ENCODE data around the gene MAP3K20. TPM values are rescaled to one million over a fixed set of nuclear protein-coding genes. Genes with fewer than 3 reads are reported as not detected.
"Not testable (repeated sequence)": the region's sequence is repeated elsewhere in the genome, so short reads cannot be mapped to it uniquely, and the experiment has no call there.

Gene MAP3K20
- total RNA-seq, 1 experiment from 2014 or later = 15.2 TPM

GRCh38 chr2:173091910-173092309 lies 16.3 kb downstream of the MAP3K20 start:
- CTCF ChIA-PET = interaction anchor here (0.7 to 2.7 kb wide), 27 partner anchors 8 to 1277 kb away, joined by 3 to 26 read pairs (median 5); no protein-coding TSS in a partner anchor
- POLR2A ChIA-PET = no interaction called here
- H3K36me3 Mint-ChIP-seq = no peaks in the 10 kb centered on the region

DNA sequence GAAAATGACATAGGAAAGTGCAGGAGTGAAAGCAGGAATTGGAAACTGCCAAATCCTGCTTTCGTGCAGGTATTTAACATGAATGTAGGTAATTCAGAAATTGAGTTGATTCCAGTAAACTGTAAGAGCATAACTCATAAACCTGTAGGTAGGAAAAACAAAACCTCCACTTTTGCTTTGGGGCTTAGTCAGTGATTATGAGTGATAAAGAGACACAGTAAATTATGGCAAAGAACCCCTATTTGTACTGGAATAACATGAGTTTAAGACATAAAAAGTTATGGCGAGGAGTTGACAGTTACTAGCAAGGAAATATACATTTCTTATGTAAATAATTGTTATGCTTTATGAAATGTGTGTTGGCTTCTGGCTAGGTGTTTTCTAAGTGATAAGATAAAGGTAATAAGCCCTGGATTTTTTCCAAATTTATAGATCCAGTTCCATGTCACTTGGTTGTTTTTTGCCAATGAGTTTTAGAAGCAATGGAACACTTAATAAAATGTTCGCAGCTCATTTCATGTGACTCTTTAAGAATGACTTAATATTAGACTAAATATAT lies 17.3 kb downstream of the MAP3K20 start:
- Mint-ChIP-seq H3K27me3 (ENCODE audit: low read depth) (no peaks in the 10 kb centered on the region), H3K36me3 (no peaks in the 10 kb centered on the region), H3K4me1 (peaks cover 20% of the 10 kb centered on the region), H3K9me3 (no peaks in the 10 kb centered on the region), H3K27ac (no peak overlapping the region), H3K4me3 (no peak overlapping the region)
- ChIA-PET POLR2A (no interaction called here), CTCF (interaction anchor here (2.7 kb wide), 1 partner anchor 117 kb away, joined by 26 read pairs; no protein-coding TSS in a partner anchor)
- ATAC-seq (no peak), DNase-seq (ENCODE audit: low spot score) (no peak)
- TF ChIP-seq SP1 (CRISPR knock-in tag; conservative IDR thresholded peaks at IDR 0.05) = no peak

More at GRCh38 chr2:173091910-173092309, 16.3 kb downstream of the MAP3K20 start:
- TF ChIP-seq NR3C1 (CRISPR knock-in tag; conservative IDR thresholded peaks at IDR 0.05; ENCODE audit: low read depth) (no peak), SMAD3 (CRISPR knock-in tag; IDR thresholded peaks at IDR 0.05; ENCODE audit: borderline replicate concordance) (no peak), CREB1 (CRISPR knock-in tag; IDR thresholded peaks at IDR 0.05) (no peak), NFE2L1 (CRISPR knock-in tag; IDR thresholded peaks at IDR 0.05) (no peak), ATF6 (CRISPR knock-in tag; IDR thresholded peaks at IDR 0.05) (no peak), ATF1 (CRISPR knock-in tag; IDR thresholded peaks at IDR 0.05) (no peak), ZNF263 (CRISPR knock-in tag; IDR thresholded peaks at IDR 0.05; ENCODE audit: low read depth) (no peak), TP53 (CRISPR knock-in tag; IDR thresholded peaks at IDR 0.05) (no peak), TCF7 (CRISPR knock-in tag; IDR thresholded peaks at IDR 0.05; ENCODE audit: low read depth) (no peak), ZNF232 (CRISPR knock-in tag; IDR thresholded peaks at IDR 0.05) (no peak), NFATC4 (CRISPR knock-in tag; IDR thresholded peaks at IDR 0.05) (no peak), RORB (CRISPR knock-in tag; IDR thresholded peaks at IDR 0.05) (no peak), ZNF512 (CRISPR knock-in tag; IDR thresholded peaks at IDR 0.05; ENCODE audit: borderline replicate concordance) (no peak)
- DNase-seq (ENCODE audit: low spot score) = no peak
- ATAC-seq = no peak
- Mint-ChIP-seq H3K4me3 (no peak overlapping the region), H3K9me3 (no peaks in the 10 kb centered on the region), H3K4me1 (peaks cover 30% of the 10 kb centered on the region), H3K27ac (no peak overlapping the region), H3K27me3 (ENCODE audit: low read depth) (no peaks in the 10 kb centered on the region)

DNA sequence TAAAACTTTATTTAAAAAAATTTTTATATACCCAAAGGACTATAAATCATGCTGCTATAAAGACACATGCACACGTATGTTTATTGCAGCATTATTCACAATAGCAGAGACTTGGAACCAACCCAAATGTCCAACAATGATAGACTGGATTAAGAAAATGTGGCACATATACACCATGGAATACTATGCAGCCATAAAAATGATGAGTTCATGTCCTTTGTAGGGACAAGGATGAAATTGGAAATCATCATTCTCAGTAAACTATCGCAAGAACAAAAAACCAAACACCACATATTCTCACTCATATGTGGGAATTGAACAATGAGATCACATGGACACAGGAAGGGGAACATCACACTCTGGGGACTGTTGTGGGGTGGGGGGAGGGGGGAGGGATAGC lies 18.0 kb downstream of the MAP3K20 start:
- CTCF ChIA-PET; H3K4me3 Mint-ChIP-seq; H3K27ac Mint-ChIP-seq; H3K27me3 Mint-ChIP-seq (ENCODE audit: low read depth); H3K36me3 Mint-ChIP-seq; POLR2A ChIA-PET; H3K9me3 Mint-ChIP-seq; DNase-seq (ENCODE audit: low spot score); ATAC-seq: not testable (repeated sequence)
- peaks cover 15% of the 10 kb centered on the region for H3K4me1 Mint-ChIP-seq

DNA sequence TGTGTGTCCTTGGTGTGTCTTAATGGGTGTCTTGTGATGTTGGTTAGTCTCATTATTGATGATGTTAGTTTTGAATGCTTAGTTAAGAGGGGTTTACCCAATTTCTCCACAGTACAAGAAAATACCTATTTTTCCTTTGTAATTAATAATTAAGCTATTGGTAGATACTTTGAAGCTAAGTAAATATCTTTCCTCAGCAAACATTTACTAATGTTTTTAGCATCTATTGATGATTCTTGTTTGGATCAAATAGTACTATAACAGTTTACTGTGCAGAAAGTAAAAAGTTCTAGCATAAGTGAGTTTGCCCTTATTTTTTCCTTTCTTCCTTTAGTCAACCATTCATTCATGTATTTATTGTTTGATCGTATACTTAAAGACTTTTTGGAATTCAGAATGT lies 19.1 kb downstream of the MAP3K20 start:
- no peaks in the 10 kb centered on the region for H3K36me3 Mint-ChIP-seq
- H3K4me3 Mint-ChIP-seq = no peak overlapping the region
- H3K4me1 Mint-ChIP-seq = peaks cover 15% of the 10 kb centered on the region
- ChIA-PET CTCF (interaction anchor here (0.6 kb wide), 1 partner anchor 246 kb away, joined by 3 read pairs; no protein-coding TSS in a partner anchor), POLR2A (no interaction called here)
- H3K9me3 Mint-ChIP-seq = no peaks in the 10 kb centered on the region
- no peak overlapping the region for H3K27ac Mint-ChIP-seq
- no peak for ATAC-seq
- no peaks in the 10 kb centered on the region for H3K27me3 Mint-ChIP-seq (ENCODE audit: low read depth)
- DNase-seq (ENCODE audit: low spot score) = no peak
- no peak for TF ChIP-seq ZNF263 (CRISPR knock-in tag; IDR thresholded peaks at IDR 0.05; ENCODE audit: low read depth)
- no peak for TF ChIP-seq CREM (CRISPR knock-in tag; IDR thresholded peaks at IDR 0.05)
- no peak for TF ChIP-seq GRHL2 (CRISPR knock-in tag; IDR thresholded peaks at IDR 0.05; ENCODE audit: insufficient replicate concordance, severe bottlenecking)
- TF ChIP-seq ZNF671 (CRISPR knock-in tag; IDR thresholded peaks at IDR 0.05) = no peak
- no peak for TF ChIP-seq SMAD3 (CRISPR knock-in tag; IDR thresholded peaks at IDR 0.05; ENCODE audit: borderline replicate concordance)
- TF ChIP-seq, protein P1, sequence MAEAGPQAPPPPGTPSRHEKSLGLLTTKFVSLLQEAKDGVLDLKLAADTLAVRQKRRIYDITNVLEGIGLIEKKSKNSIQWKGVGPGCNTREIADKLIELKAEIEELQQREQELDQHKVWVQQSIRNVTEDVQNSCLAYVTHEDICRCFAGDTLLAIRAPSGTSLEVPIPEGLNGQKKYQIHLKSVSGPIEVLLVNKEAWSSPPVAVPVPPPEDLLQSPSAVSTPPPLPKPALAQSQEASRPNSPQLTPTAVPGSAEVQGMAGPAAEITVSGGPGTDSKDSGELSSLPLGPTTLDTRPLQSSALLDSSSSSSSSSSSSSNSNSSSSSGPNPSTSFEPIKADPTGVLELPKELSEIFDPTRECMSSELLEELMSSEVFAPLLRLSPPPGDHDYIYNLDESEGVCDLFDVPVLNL (CRISPR knock-in tag; IDR thresholded peaks at IDR 0.05; ENCODE audit: borderline replicate concordance, low read depth) = no peak
- TF ChIP-seq SMAD4 (CRISPR knock-in tag; IDR thresholded peaks at IDR 0.05) = no peak
- TF ChIP-seq MAX (CRISPR knock-in tag; IDR thresholded peaks at IDR 0.05) = no peak
- TF ChIP-seq JAZF1 (CRISPR knock-in tag; IDR thresholded peaks at IDR 0.05) = no peak
- TF ChIP-seq ZNF512 (CRISPR knock-in tag; IDR thresholded peaks at IDR 0.05; ENCODE audit: borderline replicate concordance) = no peak
- TF ChIP-seq ATF6 (CRISPR knock-in tag; IDR thresholded peaks at IDR 0.05) = no peak

All from WTC11 (cell line).